Body of pancreas (tissue), 4 donors: ENCODE results near the gene ADGRL1.
"Not testable (repeated sequence)": the region's sequence is repeated elsewhere in the genome, so short reads cannot be mapped to it uniquely, and the experiment has no call there.

Source experiments
- CTCF ChIP-seq, 7 experiments: fragments of 450-650 bp in 4 of 7; fragments of 200-600 bp in 3 of 7; sonication (generic) in 3 of 7; IDR thresholded peaks; one replicate each; pipeline ENCODE4 v1.5.1; 2016 to 2019; ENCODE audit warnings: antibody characterized with exemption in 7 of 7
- POLR2A ChIP-seq, 3 donors: fragments of 450-650 bp; IDR thresholded peaks; one replicate each; pipeline ENCODE4 v1.6.1; 2016; ENCODE audit warnings: antibody characterized with exemption in 3 of 3, mild to moderate bottlenecking in 2 of 3

DNA sequence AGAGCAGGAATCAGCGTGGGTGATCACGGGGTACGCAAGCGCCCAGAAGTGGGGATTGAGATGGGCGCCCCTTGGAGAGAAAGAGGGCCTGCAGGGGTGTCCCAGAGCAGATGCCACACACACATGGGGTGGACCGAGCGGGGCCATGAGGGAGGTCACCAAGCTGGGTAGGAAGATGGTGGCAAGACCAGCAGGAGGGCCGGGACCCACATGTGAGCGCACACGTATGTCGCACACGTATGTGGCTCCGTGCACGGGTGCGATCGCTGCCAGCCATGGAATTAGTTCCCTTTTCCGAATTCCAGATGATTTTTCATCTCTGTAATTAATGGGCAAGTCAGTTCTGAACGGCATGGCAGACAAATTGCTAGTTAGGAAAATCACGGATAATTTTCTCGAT lies 2.2 kb downstream of the ADGRL1 start:
- TF ChIP-seq POLR2A, CTCF (IDR thresholded peaks at IDR 0.05): not testable (repeated sequence)
